H1 (cell line): ENCODE results near the gene DLEC1. TPM values are rescaled to one million over a fixed set of nuclear protein-coding genes. Genes with fewer than 3 reads are reported as not detected.

Experiments used
- CTCF ChIA-PET: fragments of 300-600 bp; sonication (Branson Sonifier 250); formaldehyde crosslinking; loops from one replicate; lab custom pipeline; 2021; ENCODE audit not compliant: partially characterized antibody; lab: Charles Lee
- POLR2A ChIA-PET: fragments of 300-600 bp; sonication (Branson Sonifier 250); formaldehyde crosslinking; loops from one replicate; lab custom pipeline; 2021; ENCODE audit warnings: inconsistent platforms; ENCODE audit not compliant: partially characterized antibody; lab: Charles Lee
- DNase-seq, 2 experiments: peaks; one replicate each; pipeline versions ENCODE4 v3.0.0 to v3.0.0-alpha.2; 2010 to 2022; ENCODE audit warnings: low spot score in 2 of 2, low read depth in 1 of 2, mixed read lengths in 1 of 2
- FAIRE-seq: peaks from 2 replicates; lab custom pipeline; 2011; peaks lifted over from hg19 to GRCh38; lab: Jason Lieb, UNC
- H2AFZ ChIP-seq: 2 replicates; pipeline ENCODE4 v1.8.1; 2012; ENCODE audit warnings: low read length, inconsistent platforms
- H2AK5ac ChIP-seq: 2 replicates; pipeline ENCODE4 v1.6.1; 2013; ENCODE audit warnings: low read depth, low read length
- H2BK120ac ChIP-seq: replicated peaks from 2 replicates; pipeline ENCODE3; 2013; ENCODE audit warnings: low read depth, low read length, inconsistent platforms
- H2BK12ac ChIP-seq: 2 replicates; pipeline ENCODE4 v1.6.1; 2013; ENCODE audit warnings: low read depth, low read length
- H2BK15ac ChIP-seq: 2 replicates; pipeline ENCODE4 v1.6.1; 2013; ENCODE audit warnings: low read length
- H2BK20ac ChIP-seq: 2 replicates; pipeline ENCODE4 v1.6.1; 2013; ENCODE audit warnings: low read length
- H2BK5ac ChIP-seq: 2 replicates; pipeline ENCODE4 v1.6.1; 2013; ENCODE audit warnings: low read depth, low read length
- H3K14ac ChIP-seq: 2 replicates; pipeline ENCODE4 v1.6.1; 2013; ENCODE audit warnings: inconsistent platforms; ENCODE audit not compliant: insufficient read length
- H3K18ac ChIP-seq: 2 replicates; pipeline ENCODE4 v1.6.1; 2013; ENCODE audit warnings: low read length; ENCODE audit errors: extremely low read depth
- H3K23ac ChIP-seq: 2 replicates; pipeline ENCODE4 v1.6.1; 2013; ENCODE audit warnings: inconsistent platforms; ENCODE audit not compliant: insufficient read length
- H3K23me2 ChIP-seq: 2 replicates; pipeline ENCODE4 v1.6.1; 2013; ENCODE audit warnings: low read depth, low read length
- H3K27ac ChIP-seq: 2 replicates; pipeline ENCODE4 v1.6.1; 2011; ENCODE audit warnings: low read depth, low read length, inconsistent platforms
- H3K27me3 ChIP-seq, 4 experiments: replicated peaks in 1 of 4; 1 replicate in 1 of 4; 2 replicates in 3 of 4; pipeline versions ENCODE4 v1.6.1 to v1.8.1; 2011 to 2013; ENCODE audit warnings: low read length in 3 of 4, mild to moderate bottlenecking in 3 of 4, inconsistent platforms in 2 of 4, mixed read lengths in 2 of 4, moderate library complexity in 1 of 4; ENCODE audit not compliant: control insufficient read depth in 3 of 4, insufficient read depth in 3 of 4; ENCODE audit errors: extremely low read depth in 1 of 4
- H3K36me3 ChIP-seq, 4 experiments: 2 replicates each; pipeline versions ENCODE4 v1.6.1 to v1.8.1; 2011 to 2013; ENCODE audit warnings: mild to moderate bottlenecking in 4 of 4, low read length in 3 of 4, moderate library complexity in 2 of 4, control low read depth in 1 of 4, inconsistent platforms in 1 of 4; ENCODE audit not compliant: insufficient read depth in 4 of 4, control insufficient read depth in 2 of 4
- H3K4ac ChIP-seq: replicated peaks from 2 replicates; pipeline ENCODE3; 2013; ENCODE audit warnings: low read length, low read depth, mixed read lengths, inconsistent platforms; ENCODE audit not compliant: insufficient read length
- H3K4me1 ChIP-seq, 4 experiments: replicated peaks in 1 of 4; 1 replicate in 1 of 4; 2 replicates in 3 of 4; pipeline versions ENCODE4 v1.6.1 to v1.8.1; 2011 to 2013; ENCODE audit warnings: low read length in 3 of 4, inconsistent platforms in 2 of 4, mixed read lengths in 1 of 4; ENCODE audit not compliant: insufficient read depth in 4 of 4, control insufficient read depth in 3 of 4
- H3K4me2 ChIP-seq, 2 experiments: 2 replicates each; pipeline versions ENCODE4 v1.6.1 to v1.8.1; 2011 to 2013; ENCODE audit warnings: low read depth in 2 of 2, low read length in 2 of 2, control low read depth in 1 of 2, inconsistent platforms in 1 of 2, mild to moderate bottlenecking in 1 of 2; ENCODE audit not compliant: insufficient read depth in 1 of 2
- H3K4me3 ChIP-seq, 4 experiments: fragments of 200-600, 300-600 bp in 1 of 4; sonication (generic), shearing (Covaris generic), sonication (Bioruptor Twin) in 1 of 4; 2 replicates each; pipeline versions ENCODE4 v1.5.1 to v1.8.1; 2011 to 2016; ENCODE audit warnings: low read length in 4 of 4, low read depth in 3 of 4, control low read depth in 2 of 4, inconsistent platforms in 2 of 4, mild to moderate bottlenecking in 2 of 4, mixed read lengths in 1 of 4, moderate library complexity in 1 of 4; ENCODE audit not compliant: insufficient read depth in 2 of 4; ENCODE audit errors: extremely low read depth in 1 of 4
- H3K56ac ChIP-seq: replicated peaks from 2 replicates; pipeline ENCODE3; 2013; ENCODE audit warnings: low read depth, mild to moderate bottlenecking, mixed read lengths, low read length, inconsistent platforms; ENCODE audit not compliant: insufficient read length
- H3K79me1 ChIP-seq: 2 replicates; pipeline ENCODE4 v1.6.1; 2013; ENCODE audit warnings: low read depth, low read length, control low read depth
- H3K79me2 ChIP-seq, 2 experiments: 2 replicates each; pipeline versions ENCODE4 v1.6.1 to v1.8.1; 2012 to 2013; ENCODE audit warnings: low read length in 2 of 2, mild to moderate bottlenecking in 2 of 2, inconsistent platforms in 1 of 2; ENCODE audit not compliant: insufficient read depth in 2 of 2, control insufficient read depth in 1 of 2
- H3K9ac ChIP-seq, 4 experiments: replicated peaks in 1 of 4; 1 replicate in 1 of 4; 2 replicates in 3 of 4; pipeline versions ENCODE4 v1.6.1 to v1.8.1; 2011 to 2013; ENCODE audit warnings: low read depth in 3 of 4, low read length in 3 of 4, control low read depth in 2 of 4, mild to moderate bottlenecking in 2 of 4, moderate library complexity in 2 of 4, inconsistent platforms in 1 of 4; ENCODE audit errors: extremely low read depth in 1 of 4
- H3K9me3 ChIP-seq, 2 experiments: 2 replicates each; pipeline versions ENCODE4 v1.6.1 to v1.8.1; 2012 to 2013; ENCODE audit warnings: mild to moderate bottlenecking in 2 of 2, moderate library complexity in 2 of 2, control low read depth in 1 of 2, inconsistent platforms in 1 of 2, low read depth in 1 of 2, low read length in 1 of 2, mixed read lengths in 1 of 2; ENCODE audit not compliant: insufficient read depth in 2 of 2
- H4K20me1 ChIP-seq, 2 experiments: replicated peaks in 1 of 2; 2 replicates each; pipeline versions ENCODE3 to v1.8.1; 2011 to 2013; ENCODE audit warnings: inconsistent platforms in 2 of 2, low read length in 2 of 2, mild to moderate bottlenecking in 1 of 2; ENCODE audit not compliant: insufficient read depth in 2 of 2, control insufficient read depth in 1 of 2
- H4K5ac ChIP-seq: 2 replicates; pipeline ENCODE4 v1.6.1; 2013; ENCODE audit warnings: low read length, low read depth, mixed read lengths, inconsistent platforms; ENCODE audit not compliant: insufficient read length
- H4K8ac ChIP-seq: 2 replicates; pipeline ENCODE4 v1.8.0; 2013; ENCODE audit warnings: mild to moderate bottlenecking, moderate library complexity, low read length, inconsistent platforms; ENCODE audit not compliant: insufficient read depth; ENCODE audit errors: extremely low read depth
- H4K91ac ChIP-seq: replicated peaks from 2 replicates; pipeline ENCODE3; 2013; ENCODE audit warnings: low read length, mixed read lengths, inconsistent platforms; ENCODE audit not compliant: insufficient read length
- ATF2 ChIP-seq: IDR thresholded peaks from 2 replicates; pipeline ENCODE4 v1.6.1; 2012; ENCODE audit warnings: low read length, inconsistent platforms
- BRCA1 ChIP-seq: IDR thresholded peaks from 2 replicates; pipeline ENCODE4 v1.6.1; 2012; ENCODE audit warnings: low read depth, low read length, improper control_type of control experiment
- CEBPB ChIP-seq: IDR thresholded peaks from 2 replicates; pipeline ENCODE4 v1.6.1; 2012; ENCODE audit warnings: low read depth, low read length
- CHD2 ChIP-seq: IDR thresholded peaks from 2 replicates; pipeline ENCODE4 v1.6.1; 2012; ENCODE audit warnings: low read length, improper control_type of control experiment
- EZH2 ChIP-seq: fragments of 200-600 bp; sonication (generic); IDR thresholded peaks from 2 replicates; pipeline ENCODE4 v1.7.1; 2012; ENCODE audit warnings: low read depth, mild to moderate bottlenecking, moderate library complexity, low read length, inconsistent platforms; ENCODE audit not compliant: severe bottlenecking
- HDAC6 ChIP-seq: IDR thresholded peaks from one replicate; pipeline ENCODE4 v1.7.1; 2012; ENCODE audit warnings: low read depth, mild to moderate bottlenecking, inconsistent platforms, low read length, moderate library complexity
- KDM5A ChIP-seq: fragments of 200-600 bp; IDR thresholded peaks from 2 replicates; pipeline ENCODE4 v1.7.1; 2012; ENCODE audit warnings: mild to moderate bottlenecking, low read length, inconsistent platforms, mixed read lengths
- RFX5 ChIP-seq: IDR thresholded peaks from 2 replicates; pipeline ENCODE4 v1.6.1; 2011; ENCODE audit warnings: low read depth, low read length, improper control_type of control experiment, borderline replicate concordance
- SP1 ChIP-seq: IDR thresholded peaks from 2 replicates; pipeline ENCODE4 v1.6.1; 2011; ENCODE audit warnings: low read depth, low read length
- SUZ12 ChIP-seq: fragments of 200-600 bp; sonication (generic); IDR thresholded peaks from 2 replicates; pipeline ENCODE4 v1.6.1; 2012; ENCODE audit warnings: mild to moderate bottlenecking, inconsistent platforms, low read length, moderate library complexity, mixed read lengths
- TAF1 ChIP-seq: IDR thresholded peaks from 2 replicates; pipeline ENCODE4 v1.6.1; 2011; ENCODE audit warnings: mild to moderate bottlenecking, low read depth, low read length
- TBP ChIP-seq: IDR thresholded peaks from 2 replicates; pipeline ENCODE4 v1.6.1; 2011; ENCODE audit warnings: low read depth, low read length, improper control_type of control experiment
- USF2 ChIP-seq: IDR thresholded peaks from 2 replicates; pipeline ENCODE4 v1.6.1; 2011; ENCODE audit warnings: low read length, improper control_type of control experiment
- WGBS, 2 experiments: shearing (Covaris generic) in 1 of 2; methylation state at CpG; one replicate each; pipeline versions ENCODE4 v1.1.6 to v1.1.7; 2013 to 2015; ENCODE audit warnings: low lambda C conversion rate in 2 of 2, mixed read lengths in 2 of 2, inconsistent platforms in 1 of 2, low coverage in 1 of 2, missing lambda C conversion rate in 1 of 2; ENCODE audit not compliant: insufficient replicate concordance in 2 of 2, insufficient coverage in 1 of 2, insufficient read length in 1 of 2; ENCODE audit errors: extremely low coverage in 1 of 2, missing lambda C conversion rate in 1 of 2; 5-methylcytosine and 5-hydroxymethylcytosine counted together
- polyA plus RNA-seq, 7 experiments: library from polyadenylated mRNA; depleted of rRNA in 3 of 7; stranded (reverse) in 5 of 7; unstranded in 2 of 7; fragments of >200 nt in 5 of 7; fragments of 200-250 nt in 2 of 7; gene quantifications; 1 replicate in 5 of 7; 2 replicates in 1 of 7; 4 replicates in 1 of 7; pipeline versions ENCODE4 v1.2.1 to v1.2.3, GENCODE V29; 2011 to 2013; ENCODE audit warnings: missing spikeins in 2 of 7, mixed read lengths in 2 of 7
- total RNA-seq: library from RNA; stranded (reverse); fragmentation: NEBNext Ultra II Directional; extraction: Animal tissue kit (Norgen Biotek cat#: 25700); gene quantifications from 2 replicates; pipeline ENCODE4 v1.2.1, GENCODE V29; 2021

DLEC1 gene
- total and polyA plus RNA-seq, 2 of the 8 experiments (the other 6 are each of a cell fraction or from before 2014, with no cell fraction given) = 0.26 to 0.76 TPM

GRCh38 chr3:38011111-38011510, 27.9 kb upstream of the DLEC1 start:
- no peak overlapping the region for H4K91ac ChIP-seq
- ChIA-PET CTCF (interaction anchor here (0.7 to 9.6 kb wide), 4 partner anchors 8 to 45 kb away, joined by 3 to 74 read pairs (median 4); no protein-coding TSS in a partner anchor), POLR2A (no interaction called here)
- no peak overlapping the region for H3K18ac ChIP-seq
- H2BK15ac ChIP-seq = no peak overlapping the region
- peaks cover 0 to 5% (median 2%) of the 10 kb centered on the region in 4 experiments; a peak in 2 of 8 replicates for H3K36me3 ChIP-seq
- WGBS, 2 experiments = 96% methylated on average over 18 of the region's 21 CpGs; no CpG with 5 or more reads in 1 of the 2 experiments
- H3K4me1 ChIP-seq = no peaks in the 10 kb centered on the region
- no peak overlapping the region for H3K27ac ChIP-seq
- H3K23ac ChIP-seq = no peak overlapping the region
- no peaks in the 10 kb centered on the region for H3K9me3 ChIP-seq
- DNase-seq = no peak
- H3K79me1 ChIP-seq = no peaks in the 10 kb centered on the region
- H3K23me2 ChIP-seq = no peaks in the 10 kb centered on the region
- no peak overlapping the region for H3K9ac ChIP-seq
- H2BK20ac ChIP-seq = no peak overlapping the region
- no peak overlapping the region for H3K4me2 ChIP-seq
- no peak overlapping the region for H2BK120ac ChIP-seq
- no peak overlapping the region for H4K8ac ChIP-seq
- no peaks in the 10 kb centered on the region for H3K27me3 ChIP-seq
- no peak overlapping the region for H2BK12ac ChIP-seq
- no peaks in the 10 kb centered on the region for H4K20me1 ChIP-seq
- no peak overlapping the region for H4K5ac ChIP-seq
- FAIRE-seq = no peak
- no peak overlapping the region for H3K4me3 ChIP-seq
- no peak overlapping the region for H3K4ac ChIP-seq
- H2BK5ac ChIP-seq = no peak overlapping the region
- H3K14ac ChIP-seq = no peak overlapping the region
- no peak overlapping the region for H2AFZ ChIP-seq
- H3K79me2 ChIP-seq = no peaks in the 10 kb centered on the region
- no peak overlapping the region for H2AK5ac ChIP-seq
- H3K56ac ChIP-seq = no peak overlapping the region
- TF ChIP-seq ATF2 (no peak), SUZ12 (no peak), HDAC6 (no peak), USF2 (no peak), RFX5 (no peak), BRCA1 (no peak), TBP (no peak), SP1 (no peak), EZH2 (no peak), TAF1 (no peak), CHD2 (no peak), CEBPB (no peak), KDM5A (no peak)
